AG04449 (cell line): ENCODE measurements around the gene SLC35B2.

Source experiments
- CTCF ChIA-PET: fragments of 350-600 bp; formaldehyde crosslinking; extraction: SDS; loops from one replicate; lab custom pipeline; 2021; ENCODE audit warnings: antibody characterized with exemption; lab: Yijun Ruan, JAX
- POLR2A ChIA-PET: fragments of 400-600, 350-600 bp; formaldehyde crosslinking; extraction: SDS; loops from one replicate; lab custom pipeline; 2020; ENCODE audit warnings: antibody characterized with exemption, inconsistent platforms; lab: Yijun Ruan, JAX
- DNase-seq: peaks from one replicate; pipeline ENCODE4 v3.0.0-alpha.2; 2010; ENCODE audit warnings: low read depth, low spot score
- H3K4me3 ChIP-seq: 2 replicates; pipeline ENCODE4 v1.5.1; 2011; ENCODE audit warnings: low read depth, mild to moderate bottlenecking, control low read depth, low read length
- TF ChIP-seq, protein P1 (sequence below): IDR thresholded peaks from one replicate; pipeline ENCODE4 v1.5.1; 2011; ENCODE audit warnings: mild to moderate bottlenecking, moderate library complexity, low read length, control low read depth, inconsistent platforms; ENCODE audit not compliant: insufficient read depth; ENCODE audit errors: missing control alignments

SLC35B2 gene

DNA sequence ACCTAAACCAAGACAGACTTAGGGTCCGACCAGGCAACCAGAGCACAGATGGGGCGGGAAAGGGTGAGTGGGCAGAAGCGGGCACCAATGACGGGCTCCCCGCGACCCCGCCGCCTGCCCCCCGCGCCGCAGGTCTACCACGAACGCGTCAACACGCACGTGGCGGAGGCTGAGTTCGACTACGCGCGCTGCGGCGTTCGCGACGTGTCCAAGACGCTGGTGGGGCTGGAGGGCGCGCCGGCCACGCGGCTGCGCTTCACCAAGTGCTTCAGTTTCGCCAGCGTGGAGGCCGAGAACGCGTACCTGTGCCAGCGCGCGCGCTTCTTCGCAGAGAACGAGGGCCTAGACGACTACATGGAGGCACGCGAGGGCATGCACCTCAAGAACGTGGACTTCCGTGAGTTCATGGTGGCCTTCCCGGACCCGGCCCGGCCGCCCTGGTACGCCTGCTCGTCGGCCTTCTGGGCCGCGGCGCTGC lies 18.0 kb upstream of the SLC35B2 start:
- no peak overlapping the region for H3K4me3 ChIP-seq
- TF ChIP-seq, protein P1, sequence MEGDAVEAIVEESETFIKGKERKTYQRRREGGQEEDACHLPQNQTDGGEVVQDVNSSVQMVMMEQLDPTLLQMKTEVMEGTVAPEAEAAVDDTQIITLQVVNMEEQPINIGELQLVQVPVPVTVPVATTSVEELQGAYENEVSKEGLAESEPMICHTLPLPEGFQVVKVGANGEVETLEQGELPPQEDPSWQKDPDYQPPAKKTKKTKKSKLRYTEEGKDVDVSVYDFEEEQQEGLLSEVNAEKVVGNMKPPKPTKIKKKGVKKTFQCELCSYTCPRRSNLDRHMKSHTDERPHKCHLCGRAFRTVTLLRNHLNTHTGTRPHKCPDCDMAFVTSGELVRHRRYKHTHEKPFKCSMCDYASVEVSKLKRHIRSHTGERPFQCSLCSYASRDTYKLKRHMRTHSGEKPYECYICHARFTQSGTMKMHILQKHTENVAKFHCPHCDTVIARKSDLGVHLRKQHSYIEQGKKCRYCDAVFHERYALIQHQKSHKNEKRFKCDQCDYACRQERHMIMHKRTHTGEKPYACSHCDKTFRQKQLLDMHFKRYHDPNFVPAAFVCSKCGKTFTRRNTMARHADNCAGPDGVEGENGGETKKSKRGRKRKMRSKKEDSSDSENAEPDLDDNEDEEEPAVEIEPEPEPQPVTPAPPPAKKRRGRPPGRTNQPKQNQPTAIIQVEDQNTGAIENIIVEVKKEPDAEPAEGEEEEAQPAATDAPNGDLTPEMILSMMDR = no peak
- POLR2A ChIA-PET = no interaction called here
- CTCF ChIA-PET = interaction anchor here (1.0 to 5.4 kb wide), 3 partner anchors 7 to 102 kb away, joined by 3 to 45 read pairs (median 6); partner anchors contain the start of genes AARS2 and TMEM151B
- DNase-seq = no peak

DNA sequence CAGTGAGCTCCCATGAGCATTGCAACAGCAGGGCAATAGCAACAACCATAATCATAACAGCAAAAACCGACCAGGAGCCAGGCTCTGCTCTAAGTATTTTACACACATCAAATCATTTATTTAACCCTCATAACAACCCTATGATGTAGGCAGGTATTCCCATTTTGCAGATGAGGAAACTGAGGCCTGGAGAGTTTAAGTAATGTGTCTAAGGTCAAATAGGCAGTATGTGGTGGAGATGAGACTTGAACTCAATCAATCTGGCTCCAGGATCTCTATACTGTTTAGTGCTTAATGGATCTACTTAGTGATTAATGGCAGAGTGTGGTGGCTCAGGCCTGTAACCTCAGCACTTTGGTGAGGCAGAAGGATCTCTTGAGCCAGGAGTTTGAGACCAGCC lies 16.3 kb upstream of the SLC35B2 start:
- TF ChIP-seq, protein P1 = no peak
- no peak overlapping the region for H3K4me3 ChIP-seq
- CTCF ChIA-PET = interaction anchor here (1.0 to 1.2 kb wide), 3 partner anchors 17 to 66 kb away, joined by 3 to 5 read pairs (median 3); no protein-coding TSS in a partner anchor
- no peak for DNase-seq
- POLR2A ChIA-PET = no interaction called here

DNA sequence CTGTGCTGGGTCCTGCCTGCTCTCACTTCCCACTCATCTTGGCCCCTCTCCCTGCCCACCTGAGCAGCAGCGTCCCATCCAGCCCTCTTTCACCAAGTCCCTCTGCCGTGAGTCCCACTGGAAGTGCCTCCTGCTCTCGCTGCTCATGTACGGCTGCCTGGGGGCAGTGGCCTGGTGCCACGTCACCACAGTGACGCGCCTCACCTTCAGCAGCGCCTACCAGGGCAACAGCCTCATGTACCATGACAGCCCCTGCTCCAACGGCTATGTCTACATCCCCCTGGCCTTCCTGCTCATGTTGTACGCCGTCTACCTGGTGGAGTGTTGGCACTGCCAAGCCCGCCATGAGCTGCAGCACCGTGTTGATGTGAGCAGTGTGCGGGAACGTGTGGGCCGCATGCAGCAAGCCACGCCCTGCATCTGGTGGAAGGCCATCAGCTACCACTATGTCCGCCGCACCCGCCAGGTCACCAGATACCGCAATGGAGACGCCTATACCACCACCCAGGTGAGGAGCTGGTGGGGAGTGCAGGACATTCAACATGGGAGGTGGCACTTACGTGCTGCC lies 15.8 kb upstream of the SLC35B2 start:
- ChIA-PET POLR2A (no interaction called here), CTCF (interaction anchor here (1.0 to 1.2 kb wide), 3 partner anchors 16 to 67 kb away, joined by 3 to 5 read pairs (median 3); no protein-coding TSS in a partner anchor)
- no peak overlapping the region for H3K4me3 ChIP-seq
- TF ChIP-seq, protein P1 = no peak
- DNase-seq = no peak

DNA sequence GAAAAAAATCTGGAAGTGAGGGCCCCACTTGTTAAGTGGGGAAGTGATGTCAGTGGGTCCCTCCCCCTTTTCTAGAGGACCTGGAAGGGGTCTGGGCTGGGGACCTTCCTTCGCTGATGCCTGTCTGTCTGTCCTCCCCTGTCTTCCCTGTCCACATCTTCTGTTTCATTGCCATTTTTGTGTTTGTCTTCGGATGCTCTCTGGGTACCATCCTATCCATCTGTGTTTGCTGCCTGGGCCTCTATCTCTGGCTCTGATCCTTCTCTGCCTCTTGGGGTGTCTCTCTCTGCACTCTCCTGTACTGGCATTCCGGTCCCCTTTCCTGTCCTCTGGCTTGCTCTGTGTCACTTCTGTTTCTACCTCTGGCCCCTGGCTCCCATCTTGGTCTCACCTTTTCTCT lies 15.2 kb upstream of the SLC35B2 start:
- CTCF ChIA-PET = interaction anchor here (1.0 to 9.1 kb wide), 2 partner anchors 35 to 63 kb away, joined by 3 to 234 read pairs; no protein-coding TSS in a partner anchor
- POLR2A ChIA-PET = no interaction called here
- no peak for DNase-seq
- H3K4me3 ChIP-seq = no peak overlapping the region
- TF ChIP-seq, protein P1 = no peak

DNA sequence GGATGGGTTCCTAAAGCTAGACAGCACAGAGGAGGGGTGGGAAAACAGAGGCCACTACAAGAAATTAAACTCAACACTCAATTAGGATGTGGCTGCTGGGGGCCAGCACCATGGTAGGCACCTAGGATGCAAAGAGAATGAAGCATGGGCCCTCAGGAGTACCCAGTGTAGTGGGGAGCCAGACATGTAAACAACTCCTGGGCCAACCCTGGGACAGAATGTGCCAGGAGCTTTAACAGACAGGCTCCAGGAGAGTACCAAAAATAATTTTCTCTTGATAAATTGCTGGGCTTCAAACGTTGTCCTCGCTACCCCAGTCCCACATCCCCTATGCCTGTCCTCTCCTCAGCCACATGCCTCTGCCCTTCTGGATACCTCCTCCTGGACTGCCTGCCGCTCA lies 14.6 kb upstream of the SLC35B2 start:
- TF ChIP-seq, protein P1 = no peak
- no peak overlapping the region for H3K4me3 ChIP-seq
- ChIA-PET POLR2A (no interaction called here), CTCF (interaction anchor here (0.8 to 9.1 kb wide), 3 partner anchors 34 to 64 kb away, joined by 3 to 234 read pairs (median 4); no protein-coding TSS in a partner anchor)
- DNase-seq = no peak

DNA sequence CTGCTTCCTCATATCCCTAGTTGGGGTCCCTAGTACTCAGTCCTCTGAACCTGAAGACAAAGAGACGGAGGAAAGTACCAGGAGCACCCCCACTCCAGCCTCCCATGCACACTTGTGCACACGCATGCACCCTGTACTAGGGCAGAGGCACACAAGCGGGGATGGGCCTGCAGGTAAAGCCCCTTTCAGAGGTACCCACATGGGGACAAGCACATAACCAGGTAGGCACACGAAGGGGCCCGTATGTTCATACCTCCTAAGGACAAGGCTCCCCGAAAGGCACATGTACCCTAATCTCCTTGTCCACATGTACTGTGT lies 14.0 kb upstream of the SLC35B2 start:
- DNase-seq = no peak
- POLR2A ChIA-PET = no interaction called here
- TF ChIP-seq, protein P1 = no peak
- H3K4me3 ChIP-seq = no peak overlapping the region
- CTCF ChIA-PET = interaction anchor here (0.8 to 9.1 kb wide), 4 partner anchors 34 to 65 kb away, joined by 3 to 234 read pairs (median 4); no protein-coding TSS in a partner anchor
